Measurements from ENCODE around the gene ATXN10. TPM values are rescaled to one million over a fixed set of nuclear protein-coding genes. Genes with fewer than 3 reads are reported as not detected.

ATXN10 gene
- total and polyA plus RNA-seq, 2 experiments from 2014 or later: 99.0 to 163 TPM

- Mint-ChIP-seq H3K36me3 (ENCODE audit: low read depth) (peaks cover 3% of the 10 kb centered on the region; the same call in 1 of the 3 replicates), H3K27me3 (ENCODE audit: insufficient read depth, low read depth, poor library complexity) (no peaks in the 10 kb centered on the region), H3K4me3 (no peak overlapping the region), H3K4me1 (peaks cover 14% of the 10 kb centered on the region), H3K27ac (no peak overlapping the region), H3K9me3 (no peaks in the 10 kb centered on the region)
- H3K4me2 ChIP-seq: no peak overlapping the region
- TF ChIP-seq ZNF462 (CRISPR knock-in tag; IDR thresholded peaks at IDR 0.05): no peak
- no peak for TF ChIP-seq CREB1 (CRISPR knock-in tag; IDR thresholded peaks at IDR 0.05; ENCODE audit: low read depth)
- TF ChIP-seq REST (IDR thresholded peaks at IDR 0.05; ENCODE audit: unreplicated experiment): no peak
- TF ChIP-seq POLR2AphosphoS5 (IDR thresholded peaks at IDR 0.05; ENCODE audit: low read depth): no peak
- TF ChIP-seq STAT1 (IDR thresholded peaks at IDR 0.05; ENCODE audit: unreplicated experiment): no peak
- no peak overlapping the region for H2AFZ ChIP-seq
- no peaks in the 10 kb centered on the region for H3K79me2 ChIP-seq (replicated peaks; ENCODE audit: insufficient read depth)
- H4K20me1 ChIP-seq (replicated peaks; ENCODE audit: insufficient read depth): peaks cover 13% of the 10 kb centered on the region
- H3F3A ChIP-seq (replicated peaks; ENCODE audit: low read depth): no peaks in the 10 kb centered on the region
- DNase-seq (ENCODE audit: low spot score): no peak
- H3K4me1 ChIP-seq (ENCODE audit: insufficient read depth): no peaks in the 10 kb centered on the region
- H3K36me3 ChIP-seq (ENCODE audit: insufficient read depth): no peaks in the 10 kb centered on the region
- H3K4me3 ChIP-seq: no peak overlapping the region
- no peak for ATAC-seq
- H3K9me2 ChIP-seq (ENCODE audit: insufficient read depth): no peaks in the 10 kb centered on the region
- no peaks in the 10 kb centered on the region for H3K27me3 ChIP-seq (ENCODE audit: insufficient read depth)
- H3K27ac ChIP-seq (ENCODE audit: low read depth): no peak overlapping the region
Observed at GRCh38 chr22:45833613-45834012, 162.0 kb downstream of the ATXN10 start.

Measured in GM23338 (cell line).